Measurements from ENCODE around the gene CALHM3. TPM values are rescaled to one million over a fixed set of nuclear protein-coding genes. Genes with fewer than 3 reads are reported as not detected.

Gene CALHM3
- total RNA-seq, 4 donors from 2014 or later, result not detected

- DNase-seq (ENCODE audit: low spot score in 2 of 2), result no peak
- no peaks in the 10 kb centered on the region for H3K27me3 ChIP-seq
- H3K4me3 ChIP-seq, result no peak overlapping the region
- WGBS, result 92% methylated on average over 5 of the region's 5 CpGs
- H3K36me3 ChIP-seq, result peaks cover 87% of the 10 kb centered on the region
- no peak overlapping the region for H3K27ac ChIP-seq
- H3K9me3 ChIP-seq, result no peaks in the 10 kb centered on the region
- TF ChIP-seq EP300 (IDR thresholded peaks at IDR 0.05) (no peak), POLR2A (IDR thresholded peaks at IDR 0.05) (no peak), CTCF (IDR thresholded peaks at IDR 0.05) (no peak), POLR2AphosphoS5 (IDR thresholded peaks at IDR 0.05) (no peak)
- no peaks in the 10 kb centered on the region for H3K4me1 ChIP-seq
Measured at GRCh38 chr10:103429647-103430046, 49.4 kb downstream of the CALHM3 start.

GRCh38 chr10:103428989-103429643 lies 49.9 kb downstream of the CALHM3 start:
- DNase-seq (ENCODE audit: low spot score in 2 of 2), result no peak
- WGBS, result 74% methylated on average over 5 of the region's 5 CpGs
- TF ChIP-seq POLR2A (IDR thresholded peaks at IDR 0.05), result no peak
- TF ChIP-seq POLR2AphosphoS5 (IDR thresholded peaks at IDR 0.05), result no peak
- TF ChIP-seq EP300 (IDR thresholded peaks at IDR 0.05), result no peak
- no peak for TF ChIP-seq CTCF (IDR thresholded peaks at IDR 0.05)
- H3K27me3 ChIP-seq, result no peaks in the 10 kb centered on the region
- no peaks in the 10 kb centered on the region for H3K4me1 ChIP-seq
- no peaks in the 10 kb centered on the region for H3K9me3 ChIP-seq
- no peak overlapping the region for H3K4me3 ChIP-seq
- H3K36me3 ChIP-seq, result peaks cover 87% of the 10 kb centered on the region
- no peak overlapping the region for H3K27ac ChIP-seq

GRCh38 chr10:103427866-103428265 lies 51.2 kb downstream of the CALHM3 start:
- no peak for DNase-seq (ENCODE audit: low spot score in 2 of 2)
- Histone ChIP-seq H3K27me3 (no peaks in the 10 kb centered on the region), H3K4me1 (no peaks in the 10 kb centered on the region), H3K4me3 (no peak overlapping the region), H3K36me3 (peaks cover 87% of the 10 kb centered on the region), H3K9me3 (no peaks in the 10 kb centered on the region), H3K27ac (no peak overlapping the region)
- 88% methylated on average over 9 of the region's 9 CpGs for WGBS
- TF ChIP-seq POLR2A (IDR thresholded peaks at IDR 0.05) (no peak), POLR2AphosphoS5 (IDR thresholded peaks at IDR 0.05) (no peak)

GRCh38 chr10:103423748-103424147 lies 55.3 kb downstream of the CALHM3 start:
- no peak for DNase-seq (ENCODE audit: low spot score in 2 of 2)
- no peak overlapping the region for H3K4me3 ChIP-seq
- H3K36me3 ChIP-seq, result peaks cover 96% of the 10 kb centered on the region
- 83% methylated on average over 5 of the region's 5 CpGs for WGBS
- no peaks in the 10 kb centered on the region for H3K4me1 ChIP-seq
- H3K9me3 ChIP-seq, result no peaks in the 10 kb centered on the region
- no peaks in the 10 kb centered on the region for H3K27me3 ChIP-seq
- no peak for TF ChIP-seq POLR2A (IDR thresholded peaks at IDR 0.05)
- no peak for TF ChIP-seq CTCF (IDR thresholded peaks at IDR 0.05)
- no peak for TF ChIP-seq POLR2AphosphoS5 (IDR thresholded peaks at IDR 0.05)
- no peak for TF ChIP-seq EP300 (IDR thresholded peaks at IDR 0.05)
- H3K27ac ChIP-seq, result no peak overlapping the region

Other genes with a start within 250 kb of the CALHM3 start
- not detected for gene RPEL1, start 233.4 kb downstream of the CALHM3 start, total RNA-seq
- 1 to 10 TPM in 1 of 4 donors, under 1 TPM in 1, not detected in 2; 0.60 to 1.3 TPM for gene INA, start 202.1 kb downstream of the CALHM3 start, total RNA-seq
- 1 to 10 TPM; 2.6 to 7.2 (median 4.9) TPM for gene PCGF6, start 128.1 kb downstream of the CALHM3 start, total RNA-seq
- gene TAF5, start 111.3 kb downstream of the CALHM3 start, total RNA-seq, result 1 to 10 TPM; 3.6 to 5.4 (median 4.1) TPM
- 100 to 1,000 TPM in 3 of 4 donors, 10 to 100 TPM in 1; 92.4 to 207 (median 167) TPM for gene ATP5MK, start 82.8 kb downstream of the CALHM3 start, total RNA-seq
- gene PDCD11, start 82.6 kb downstream of the CALHM3 start, total RNA-seq, result 10 to 100 TPM; 26.4 to 38.3 (median 29.3) TPM
- 10 to 100 TPM; 13.7 to 17.9 (median 16.3) TPM for gene CALHM2, start 26.9 kb downstream of the CALHM3 start, total RNA-seq
- not detected for gene CALHM1, start 20.3 kb downstream of the CALHM3 start, total RNA-seq
- under 1 TPM in 2 of 4 donors, not detected in 2; 0.18 to 0.30 TPM for gene NEURL1, start 14.5 kb upstream of the CALHM3 start, total RNA-seq